GM19351 (cell line): ENCODE results near the gene ALCAM.
A peak's percentile ranks its signal among the peaks of the same experiment; 100 is the strongest.

Experiments used
- ATAC-seq: cut with Tn5 transposase; IDR thresholded peaks from one replicate; pipeline ENCODE4 v1.9.1; 2021; ENCODE audit warnings: mild to moderate bottlenecking, moderate library complexity; ENCODE audit not compliant: unreplicated experiment

ALCAM gene

GRCh38 chr3:105366326-105367062 lies at the start of gene ALCAM:
Gene ALCAM (plus strand): TSS chr3:105366909.
- peak; percentile 50 for ATAC-seq

- ATAC-seq, result no peak
Observed at GRCh38 chr3:105317841-105318240, 48.9 kb upstream of the ALCAM start.

- ATAC-seq, result peak; percentile 92
Observed at GRCh38 chr3:105322570-105323273, 44.0 kb upstream of the ALCAM start.

- peak; percentile 42 for ATAC-seq
Observed at GRCh38 chr3:105323274-105323599, 43.5 kb upstream of the ALCAM start.

GRCh38 chr3:105324951-105325350 lies 41.8 kb upstream of the ALCAM start:
- ATAC-seq, result no peak

- ATAC-seq, result no peak
Observed at GRCh38 chr3:105327662-105328337, 38.9 kb upstream of the ALCAM start.

- ATAC-seq, result no peak
Observed at GRCh38 chr3:105328338-105328730, 38.4 kb upstream of the ALCAM start.

- no peak for ATAC-seq
Observed at GRCh38 chr3:105332961-105333360, 33.7 kb upstream of the ALCAM start.

GRCh38 chr3:105334138-105334882 lies 32.4 kb upstream of the ALCAM start:
- ATAC-seq, result peak; percentile 57

GRCh38 chr3:105339946-105340345 lies 26.8 kb upstream of the ALCAM start:
- ATAC-seq, result no peak

- ATAC-seq, result no peak
Observed at GRCh38 chr3:105343991-105344390, 22.7 kb upstream of the ALCAM start.

- ATAC-seq, result no peak
Observed at GRCh38 chr3:105345156-105345555, 21.6 kb upstream of the ALCAM start.

GRCh38 chr3:105347625-105348302 lies 18.9 kb upstream of the ALCAM start:
- peak; percentile 92 for ATAC-seq

GRCh38 chr3:105348307-105348706 lies 18.4 kb upstream of the ALCAM start:
- ATAC-seq, result no peak

- ATAC-seq, result no peak
Observed at GRCh38 chr3:105349684-105350387, 16.9 kb upstream of the ALCAM start.

- ATAC-seq, result no peak
Observed at GRCh38 chr3:105351821-105352220, 14.9 kb upstream of the ALCAM start.

- no peak for ATAC-seq
Observed at GRCh38 chr3:105352976-105353375, 13.7 kb upstream of the ALCAM start.

- no peak for ATAC-seq
Observed at GRCh38 chr3:105353485-105354161, 13.1 kb upstream of the ALCAM start.

GRCh38 chr3:105354429-105354828 lies 12.3 kb upstream of the ALCAM start:
- ATAC-seq, result no peak
